ENCODE results near the gene HSPH1.

Gene HSPH1

GRCh38 chr13:31166591-31166990, 4.9 kb upstream of the HSPH1 start:
- Histone ChIP-seq H3K27me3 (ENCODE audit: control insufficient read depth in 3 of 3, insufficient read depth in 3 of 3, low read depth in 1 of 3, low read length in 3 of 3) (no peaks in the 10 kb centered on the region), H2BK15ac (ENCODE audit: low read length) (no peak overlapping the region), H3K14ac (ENCODE audit: low read length) (no peak overlapping the region), H3K18ac (ENCODE audit: low read length) (no peak overlapping the region), H3K4me2 (ENCODE audit: insufficient read depth, low read length, poor library complexity, severe bottlenecking) (no peak overlapping the region), H3K23ac (ENCODE audit: low read depth, low read length, poor library complexity) (no peak overlapping the region), H2AK5ac (ENCODE audit: low read depth, low read length) (no peak overlapping the region), H3K4me3 (ENCODE audit: low read length in 2 of 2) (no peak overlapping the region), H4K91ac (ENCODE audit: low read depth, low read length, poor library complexity) (no peak overlapping the region), H3K36me3 (replicated peaks in 1 of 2; ENCODE audit: control insufficient read depth in 2 of 2, insufficient read depth in 2 of 2, low read length in 2 of 2) (no peaks in the 10 kb centered on the region), H2BK12ac (ENCODE audit: low read length) (no peak overlapping the region), H3K9me3 (replicated peaks in 1 of 2; ENCODE audit: control insufficient read depth in 2 of 2, insufficient read depth in 1 of 2, low read depth in 1 of 2, low read length in 2 of 2) (no peaks in the 10 kb centered on the region), H3K4ac (ENCODE audit: low read length) (no peak overlapping the region), H2BK5ac (ENCODE audit: low read length) (no peak overlapping the region), H2BK120ac (ENCODE audit: low read depth, low read length) (no peak overlapping the region), H3K9ac (ENCODE audit: low read depth, low read length, poor library complexity) (no peak overlapping the region), H3K27ac (replicated peaks; ENCODE audit: low read length) (no peak overlapping the region), H3K79me1 (ENCODE audit: low read depth, low read length) (peaks cover 1% of the 10 kb centered on the region), H4K8ac (ENCODE audit: low read depth, low read length) (no peak overlapping the region), H3K4me1 (ENCODE audit: control insufficient read depth in 2 of 2, insufficient read depth in 1 of 2, low read depth in 1 of 2, low read length in 2 of 2) (peaks cover 0 to 9% of the 10 kb centered on the region in 2 donors), H2AFZ (ENCODE audit: low read length) (no peak overlapping the region)
- DNase-seq (ENCODE audit: low spot score) = no peak
- no CpG with 5 or more reads among the region's 3 CpGs for WGBS, 2 donors (ENCODE audit: extremely low coverage in 2 of 2, insufficient read length in 2 of 2, insufficient replicate concordance in 1 of 2)

- peak overlapping the region; percentile 82 to 95 for H3K4me3 ChIP-seq (ENCODE audit: low read length in 2 of 2)
- H2AK5ac ChIP-seq (ENCODE audit: low read depth, low read length) = no peak overlapping the region
- no peak overlapping the region for H4K8ac ChIP-seq (ENCODE audit: low read depth, low read length)
Observed at GRCh38 chr13:31162151-31163008, 676 bp upstream of the HSPH1 start.

GRCh38 chr13:31160857-31161556, 697 bp downstream of the HSPH1 start:
- peak; percentile 36 for DNase-seq (ENCODE audit: low spot score)
- peak overlapping the region; percentile 93 to 95 for H3K4me3 ChIP-seq (ENCODE audit: low read length in 2 of 2)
- no peaks in the 10 kb centered on the region for H3K9me3 ChIP-seq (replicated peaks in 1 of 2; ENCODE audit: control insufficient read depth in 2 of 2, insufficient read depth in 1 of 2, low read depth in 1 of 2, low read length in 2 of 2)
- H3K27me3 ChIP-seq (ENCODE audit: control insufficient read depth in 3 of 3, insufficient read depth in 3 of 3, low read depth in 1 of 3, low read length in 3 of 3) = no peaks in the 10 kb centered on the region
- H3K23ac ChIP-seq (ENCODE audit: low read depth, low read length, poor library complexity) = peak overlapping the region; percentile 97
- H3K4me1 ChIP-seq (ENCODE audit: control insufficient read depth in 2 of 2, insufficient read depth in 1 of 2, low read depth in 1 of 2, low read length in 2 of 2) = peaks cover 0 to 16% of the 10 kb centered on the region in 2 donors
- no peak overlapping the region for H2BK12ac ChIP-seq (ENCODE audit: low read length)
- H3K36me3 ChIP-seq (replicated peaks in 1 of 2; ENCODE audit: control insufficient read depth in 2 of 2, insufficient read depth in 2 of 2, low read length in 2 of 2) = peaks cover 0 to 33% of the 10 kb centered on the region in 2 donors
- H4K91ac ChIP-seq (ENCODE audit: low read depth, low read length, poor library complexity) = no peak overlapping the region
- H3K18ac ChIP-seq (ENCODE audit: low read length) = peak overlapping the region; percentile 71
- peaks cover 5% of the 10 kb centered on the region for H3K79me1 ChIP-seq (ENCODE audit: low read depth, low read length)
- peak overlapping the region; percentile 95 for H3K9ac ChIP-seq (ENCODE audit: low read depth, low read length, poor library complexity)
- no CpG with 5 or more reads among the region's 51 CpGs for WGBS, 2 donors (ENCODE audit: extremely low coverage in 2 of 2, insufficient read length in 2 of 2, insufficient replicate concordance in 1 of 2)
- H2AK5ac ChIP-seq (ENCODE audit: low read depth, low read length) = no peak overlapping the region
- H4K8ac ChIP-seq (ENCODE audit: low read depth, low read length) = no peak overlapping the region
- peak overlapping the region; percentile 93 for H2BK5ac ChIP-seq (ENCODE audit: low read length)
- H3K4ac ChIP-seq (ENCODE audit: low read length) = no peak overlapping the region
- peak overlapping the region; percentile 81 for H2BK120ac ChIP-seq (ENCODE audit: low read depth, low read length)
- peak overlapping the region; percentile 70 for H3K27ac ChIP-seq (replicated peaks; ENCODE audit: low read length)
- no peak overlapping the region for H2BK15ac ChIP-seq (ENCODE audit: low read length)
- H2AFZ ChIP-seq (ENCODE audit: low read length) = peak overlapping the region; percentile 98
- peak overlapping the region; percentile 94 for H3K4me2 ChIP-seq (ENCODE audit: insufficient read depth, low read length, poor library complexity, severe bottlenecking)
- peak overlapping the region; percentile 71 for H3K14ac ChIP-seq (ENCODE audit: low read length)

More at GRCh38 chr13:31162151-31163008, 676 bp upstream of the HSPH1 start:
- Histone ChIP-seq H3K4me2 (ENCODE audit: insufficient read depth, low read length, poor library complexity, severe bottlenecking) (peak overlapping the region; percentile 56), H3K4ac (ENCODE audit: low read length) (no peak overlapping the region), H3K9me3 (replicated peaks in 1 of 2; ENCODE audit: control insufficient read depth in 2 of 2, insufficient read depth in 1 of 2, low read depth in 1 of 2, low read length in 2 of 2) (no peaks in the 10 kb centered on the region), H3K79me1 (ENCODE audit: low read depth, low read length) (peaks cover 5% of the 10 kb centered on the region), H3K9ac (ENCODE audit: low read depth, low read length, poor library complexity) (no peak overlapping the region), H2BK15ac (ENCODE audit: low read length) (no peak overlapping the region), H3K36me3 (replicated peaks in 1 of 2; ENCODE audit: control insufficient read depth in 2 of 2, insufficient read depth in 2 of 2, low read length in 2 of 2) (peaks cover 0 to 21% of the 10 kb centered on the region in 2 donors), H3K4me1 (ENCODE audit: control insufficient read depth in 2 of 2, insufficient read depth in 1 of 2, low read depth in 1 of 2, low read length in 2 of 2) (peaks cover 0 to 16% of the 10 kb centered on the region in 2 donors), H4K91ac (ENCODE audit: low read depth, low read length, poor library complexity) (no peak overlapping the region), H2AFZ (ENCODE audit: low read length) (peak overlapping the region; percentile 98), H2BK120ac (ENCODE audit: low read depth, low read length) (no peak overlapping the region), H3K23ac (ENCODE audit: low read depth, low read length, poor library complexity) (no peak overlapping the region), H2BK5ac (ENCODE audit: low read length) (peak overlapping the region; percentile 93), H3K18ac (ENCODE audit: low read length) (no peak overlapping the region), H2BK12ac (ENCODE audit: low read length) (no peak overlapping the region), H3K27ac (replicated peaks; ENCODE audit: low read length) (no peak overlapping the region), H3K27me3 (ENCODE audit: control insufficient read depth in 3 of 3, insufficient read depth in 3 of 3, low read depth in 1 of 3, low read length in 3 of 3) (no peaks in the 10 kb centered on the region), H3K14ac (ENCODE audit: low read length) (no peak overlapping the region)
- WGBS, 2 donors (ENCODE audit: extremely low coverage in 2 of 2, insufficient read length in 2 of 2, insufficient replicate concordance in 1 of 2) = no CpG with 5 or more reads among the region's 34 CpGs
- peak; percentile 95 for DNase-seq (ENCODE audit: low spot score)

- Histone ChIP-seq H2AK5ac (ENCODE audit: low read depth, low read length) (no peak overlapping the region), H3K23ac (ENCODE audit: low read depth, low read length, poor library complexity) (no peak overlapping the region), H3K27me3 (ENCODE audit: control insufficient read depth in 3 of 3, insufficient read depth in 3 of 3, low read depth in 1 of 3, low read length in 3 of 3) (no peaks in the 10 kb centered on the region), H4K91ac (ENCODE audit: low read depth, low read length, poor library complexity) (no peak overlapping the region), H2BK5ac (ENCODE audit: low read length) (no peak overlapping the region), H3K4me2 (ENCODE audit: insufficient read depth, low read length, poor library complexity, severe bottlenecking) (no peak overlapping the region), H3K4ac (ENCODE audit: low read length) (no peak overlapping the region), H3K4me3 (ENCODE audit: low read length in 2 of 2) (peak overlapping the region in 1 of 2 donors; percentile 95), H4K8ac (ENCODE audit: low read depth, low read length) (no peak overlapping the region), H3K79me1 (ENCODE audit: low read depth, low read length) (peaks cover 5% of the 10 kb centered on the region), H3K14ac (ENCODE audit: low read length) (no peak overlapping the region), H2BK15ac (ENCODE audit: low read length) (no peak overlapping the region), H2BK120ac (ENCODE audit: low read depth, low read length) (no peak overlapping the region), H2AFZ (ENCODE audit: low read length) (no peak overlapping the region), H3K9ac (ENCODE audit: low read depth, low read length, poor library complexity) (no peak overlapping the region), H3K27ac (replicated peaks; ENCODE audit: low read length) (no peak overlapping the region), H3K9me3 (replicated peaks in 1 of 2; ENCODE audit: control insufficient read depth in 2 of 2, insufficient read depth in 1 of 2, low read depth in 1 of 2, low read length in 2 of 2) (no peaks in the 10 kb centered on the region), H3K36me3 (replicated peaks in 1 of 2; ENCODE audit: control insufficient read depth in 2 of 2, insufficient read depth in 2 of 2, low read length in 2 of 2) (peaks cover 0 to 49% of the 10 kb centered on the region in 2 donors), H2BK12ac (ENCODE audit: low read length) (no peak overlapping the region), H3K18ac (ENCODE audit: low read length) (no peak overlapping the region), H3K4me1 (ENCODE audit: control insufficient read depth in 2 of 2, insufficient read depth in 1 of 2, low read depth in 1 of 2, low read length in 2 of 2) (peaks cover 0 to 16% of the 10 kb centered on the region in 2 donors)
- no peak for DNase-seq (ENCODE audit: low spot score)
- no CpG with 5 or more reads among the region's 4 CpGs for WGBS, 2 donors (ENCODE audit: extremely low coverage in 2 of 2, insufficient read length in 2 of 2, insufficient replicate concordance in 1 of 2)
Observed at GRCh38 chr13:31159306-31159705, 2.4 kb downstream of the HSPH1 start.

Data from neuronal stem cell (in vitro differentiated cells).